SK-N-SH treated with all-trans-retinoic acid at 6 μM for 48 hours (cell line): Measurements from ENCODE around the gene RELT.

Experiments
- ARNTL ChIP-seq: fragments of 450-650 bp; formaldehyde crosslinking; IDR thresholded peaks from 2 replicates; pipeline ENCODE4 v1.5.0; 2020; ENCODE audit warnings: low read depth, mild to moderate bottlenecking, moderate library complexity, borderline replicate concordance
- BACH2 ChIP-seq: fragments of 250-450 bp; sonication (Bioruptor Pico); IDR thresholded peaks from 2 replicates; pipeline ENCODE4 v1.9.0; 2021; ENCODE audit warnings: mild to moderate bottlenecking, borderline replicate concordance
- CSDC2 ChIP-seq: fragments of 250-450 bp; sonication (Bioruptor Pico); IDR thresholded peaks from 2 replicates; pipeline ENCODE4 v1.5.0; 2020; ENCODE audit warnings: mild to moderate bottlenecking, moderate library complexity
- ISL1 ChIP-seq: fragments of 250-450 bp; sonication (Bioruptor Pico); IDR thresholded peaks from 2 replicates; pipeline ENCODE4 v2.1.2; 2022; ENCODE audit warnings: mild to moderate bottlenecking, moderate library complexity
- OSR1 ChIP-seq: fragments of 250-450 bp; sonication (Bioruptor Pico); IDR thresholded peaks from 2 replicates; pipeline ENCODE4 v1.8.0; 2022; ENCODE audit warnings: moderate library complexity, mild to moderate bottlenecking, inconsistent platforms
- PATZ1 ChIP-seq: fragments of 250-450 bp; sonication (Bioruptor Pico); IDR thresholded peaks from 2 replicates; pipeline ENCODE4 v1.8.0; 2020; ENCODE audit warnings: mild to moderate bottlenecking, moderate library complexity, borderline replicate concordance
- POU6F1 ChIP-seq: fragments of 250-450 bp; sonication (Bioruptor Pico); IDR thresholded peaks from 2 replicates; pipeline ENCODE4 v1.8.0; 2021; ENCODE audit warnings: low read depth, mild to moderate bottlenecking, moderate library complexity, borderline replicate concordance
- SNAI2 ChIP-seq: fragments of 250-450 bp; sonication (Bioruptor Pico); IDR thresholded peaks from 2 replicates; pipeline ENCODE4 v1.5.0; 2020; ENCODE audit warnings: mild to moderate bottlenecking, moderate library complexity
- TOX ChIP-seq: fragments of 250-450 bp; sonication (Bioruptor Pico); IDR thresholded peaks from 2 replicates; pipeline ENCODE4 v1.8.0; 2021; ENCODE audit warnings: mild to moderate bottlenecking, moderate library complexity, borderline replicate concordance
- TSHZ2 ChIP-seq: fragments of 250-450 bp; sonication (Bioruptor Pico); IDR thresholded peaks from 2 replicates; pipeline ENCODE4 v1.5.0; 2020; ENCODE audit warnings: mild to moderate bottlenecking, moderate library complexity
- ZFP30 ChIP-seq: fragments of 450-650 bp; formaldehyde crosslinking; IDR thresholded peaks from 2 replicates; pipeline ENCODE4 v1.5.0; 2022; ENCODE audit warnings: mild to moderate bottlenecking, moderate library complexity
- ZNF565 ChIP-seq: fragments of 450-650 bp; formaldehyde crosslinking; conservative IDR thresholded peaks from 2 replicates; pipeline ENCODE4 v1.5.0; 2020; ENCODE audit warnings: low read depth, mild to moderate bottlenecking, moderate library complexity
- ZNF8 ChIP-seq: fragments of 450-650 bp; formaldehyde crosslinking; IDR thresholded peaks from 2 replicates; pipeline ENCODE4 v1.5.0; 2020; ENCODE audit warnings: mild to moderate bottlenecking, moderate library complexity

DNA sequence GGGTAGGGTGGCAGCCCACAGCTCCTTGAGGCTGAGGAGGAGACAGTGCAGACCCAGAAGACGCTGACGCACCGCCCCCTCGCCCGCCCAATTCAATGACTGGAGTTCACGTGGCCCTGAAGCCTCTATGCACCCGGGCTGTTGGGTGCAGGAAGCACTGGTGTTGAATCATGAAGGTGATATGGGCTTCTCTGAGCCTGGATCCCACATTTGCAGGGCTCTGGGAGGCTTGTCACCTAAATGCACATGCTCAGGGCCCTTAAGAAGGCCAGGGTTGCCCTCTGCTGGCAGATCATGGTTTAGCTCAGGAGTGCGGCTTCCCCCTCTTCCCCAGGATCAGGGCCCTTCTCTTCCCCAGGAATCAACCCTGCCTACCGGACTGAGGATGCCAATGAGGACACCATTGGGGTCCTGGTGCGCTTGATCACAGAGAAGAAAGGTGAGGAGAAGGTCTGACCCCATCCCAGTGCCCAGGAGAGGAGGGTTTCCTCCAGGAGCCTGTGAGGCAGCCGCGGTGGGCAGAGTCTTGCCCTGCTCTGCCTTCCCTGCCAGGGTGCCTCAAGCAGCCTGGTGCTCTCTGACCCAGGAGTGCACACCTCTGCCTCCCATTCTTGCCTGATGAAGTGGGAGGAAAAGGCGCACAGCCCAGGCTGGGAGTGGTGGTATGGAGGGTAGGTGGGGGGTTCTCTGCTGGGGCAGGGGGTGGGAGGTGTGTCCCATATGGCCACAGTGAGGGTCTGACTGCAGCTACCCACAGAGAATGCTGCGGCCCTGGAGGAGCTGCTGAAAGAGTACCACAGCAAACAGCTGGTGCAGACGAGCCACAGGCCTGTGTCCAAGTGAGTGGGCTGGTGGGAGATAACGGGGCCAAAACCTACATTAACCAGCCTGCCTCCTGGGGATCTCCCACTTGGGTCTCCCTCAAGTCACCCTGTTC lies 17.5 kb downstream of the RELT start:
- no peak for TF ChIP-seq ZFP30 (CRISPR knock-in tag)
- no peak for TF ChIP-seq POU6F1
- TF ChIP-seq ZNF8, result no peak
- no peak for TF ChIP-seq TSHZ2 (CRISPR knock-in tag)
- TF ChIP-seq OSR1 (CRISPR knock-in tag), result no peak
- TF ChIP-seq BACH2, result no peak
- no peak for TF ChIP-seq ARNTL (CRISPR knock-in tag)
- TF ChIP-seq TOX, result no peak
- no peak for TF ChIP-seq ISL1 (CRISPR knock-in tag)
- no peak for TF ChIP-seq PATZ1 (CRISPR knock-in tag)
- no peak for TF ChIP-seq SNAI2
- TF ChIP-seq ZNF565, result no peak
- TF ChIP-seq CSDC2 (CRISPR knock-in tag), result no peak
